Tibial artery (tissue), 4 donors: ENCODE measurements around the gene FARP2.

ENCODE experiments used
- DNase-seq, 2 donors: peaks; one replicate each; pipeline ENCODE4 v3.0.0-alpha.2; 2019
- H3K27ac ChIP-seq, 2 donors: fragments of 200-600 bp; sonication (generic) in 1 of 2; 1 replicate in 1 of 2; 2 replicates in 1 of 2; pipeline ENCODE4 v1.5.1; 2018 to 2019; ENCODE audit warnings: mild to moderate bottlenecking in 1 of 2
- H3K27me3 ChIP-seq, 2 donors: fragments of 200-600 bp; sonication (generic) in 1 of 2; one replicate each; pipeline versions ENCODE4 v1.5.1 to v1.6.0; 2016 to 2019
- H3K36me3 ChIP-seq, 3 donors: fragments of 200-600 bp; sonication (generic) in 2 of 3; one replicate each; pipeline ENCODE4 v1.5.1; 2016 to 2019; ENCODE audit warnings: mild to moderate bottlenecking in 2 of 3
- H3K4me1 ChIP-seq, 4 donors: fragments of 200-600 bp; sonication (generic) in 2 of 4; 1 replicate in 3 of 4; 2 replicates in 1 of 4; pipeline ENCODE4 v1.5.1; 2016 to 2019
- H3K4me3 ChIP-seq, 2 donors: fragments of 200-600 bp; sonication (generic) in 1 of 2; 1 replicate in 1 of 2; 2 replicates in 1 of 2; pipeline ENCODE4 v1.5.1; 2018 to 2019; ENCODE audit warnings: mild to moderate bottlenecking in 2 of 2
- H3K9me3 ChIP-seq, 3 donors: fragments of 200-600 bp; sonication (generic) in 1 of 3; one replicate each; pipeline ENCODE4 v1.5.1; 2016 to 2019
- intact Hi-C: fragments of 100-400 bp; cut with DNase I; formaldehyde crosslinking; loops from one replicate; pipeline ENCODE4 v1.15.0; 2023; ENCODE audit warnings: low total_unique reads
- TF ChIP-seq, protein P1 (sequence below), 2 experiments: fragments of 200-600 bp in 1 of 2; fragments of 450-650 bp in 1 of 2; IDR thresholded peaks; one replicate each; pipeline ENCODE4 v1.5.1; 2017 to 2019; ENCODE audit warnings: antibody characterized with exemption in 2 of 2, mild to moderate bottlenecking in 1 of 2, moderate library complexity in 1 of 2

The FARP2 gene

GRCh38 chr2:241465543-241465942 lies 109.5 kb downstream of the FARP2 start:
- peaks cover 9 to 71% (median 53%) of the 10 kb centered on the region in 3 donors for H3K36me3 ChIP-seq
- TF ChIP-seq, protein P1, sequence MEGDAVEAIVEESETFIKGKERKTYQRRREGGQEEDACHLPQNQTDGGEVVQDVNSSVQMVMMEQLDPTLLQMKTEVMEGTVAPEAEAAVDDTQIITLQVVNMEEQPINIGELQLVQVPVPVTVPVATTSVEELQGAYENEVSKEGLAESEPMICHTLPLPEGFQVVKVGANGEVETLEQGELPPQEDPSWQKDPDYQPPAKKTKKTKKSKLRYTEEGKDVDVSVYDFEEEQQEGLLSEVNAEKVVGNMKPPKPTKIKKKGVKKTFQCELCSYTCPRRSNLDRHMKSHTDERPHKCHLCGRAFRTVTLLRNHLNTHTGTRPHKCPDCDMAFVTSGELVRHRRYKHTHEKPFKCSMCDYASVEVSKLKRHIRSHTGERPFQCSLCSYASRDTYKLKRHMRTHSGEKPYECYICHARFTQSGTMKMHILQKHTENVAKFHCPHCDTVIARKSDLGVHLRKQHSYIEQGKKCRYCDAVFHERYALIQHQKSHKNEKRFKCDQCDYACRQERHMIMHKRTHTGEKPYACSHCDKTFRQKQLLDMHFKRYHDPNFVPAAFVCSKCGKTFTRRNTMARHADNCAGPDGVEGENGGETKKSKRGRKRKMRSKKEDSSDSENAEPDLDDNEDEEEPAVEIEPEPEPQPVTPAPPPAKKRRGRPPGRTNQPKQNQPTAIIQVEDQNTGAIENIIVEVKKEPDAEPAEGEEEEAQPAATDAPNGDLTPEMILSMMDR (IDR thresholded peaks at IDR 0.05), result no peak
- no peak for DNase-seq
- no peak overlapping the region for H3K27ac ChIP-seq
- no peaks in the 10 kb centered on the region for H3K9me3 ChIP-seq
- H3K4me3 ChIP-seq, result no peak overlapping the region
- H3K4me1 ChIP-seq, result no peaks in the 10 kb centered on the region
- H3K27me3 ChIP-seq, result no peaks in the 10 kb centered on the region
- intact Hi-C loops, result no loop called here

- no peak for DNase-seq
- Histone ChIP-seq H3K27ac (no peak overlapping the region), H3K4me1 (no peaks in the 10 kb centered on the region), H3K4me3 (no peak overlapping the region), H3K27me3 (no peaks in the 10 kb centered on the region), H3K36me3 (peaks cover 9 to 71% (median 54%) of the 10 kb centered on the region in 3 donors), H3K9me3 (no peaks in the 10 kb centered on the region)
- TF ChIP-seq, protein P1 (IDR thresholded peaks at IDR 0.05), result no peak
- intact Hi-C loops, result no loop called here
Observed at GRCh38 chr2:241466230-241466629, 110.1 kb downstream of the FARP2 start.

GRCh38 chr2:241467777-241468475 lies 111.8 kb downstream of the FARP2 start:
- H3K4me3 ChIP-seq, result no peak overlapping the region
- H3K27me3 ChIP-seq, result no peaks in the 10 kb centered on the region
- intact Hi-C loops, result no loop called here
- TF ChIP-seq, protein P1 (IDR thresholded peaks at IDR 0.05), result no peak
- H3K36me3 ChIP-seq, result peaks cover 9 to 59% (median 50%) of the 10 kb centered on the region in 3 donors
- DNase-seq, result no peak
- H3K9me3 ChIP-seq, result no peaks in the 10 kb centered on the region
- no peaks in the 10 kb centered on the region for H3K4me1 ChIP-seq
- no peak overlapping the region for H3K27ac ChIP-seq

DNA sequence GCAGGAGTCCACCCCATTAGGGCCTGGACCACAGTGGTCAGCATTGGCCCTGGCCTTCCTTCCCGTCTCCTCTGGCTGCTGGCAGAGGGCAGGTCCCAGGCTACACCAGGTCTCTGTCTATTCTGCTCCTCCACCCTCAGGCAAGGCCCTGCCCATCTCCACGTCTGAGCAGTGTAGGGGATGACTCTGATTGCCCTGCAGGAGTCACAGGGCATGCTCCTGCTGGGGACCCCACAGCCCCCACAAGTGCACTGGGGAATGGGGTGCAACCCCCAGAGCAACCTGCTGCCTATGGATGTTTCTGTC lies 112.3 kb downstream of the FARP2 start:
- TF ChIP-seq, protein P1 (IDR thresholded peaks at IDR 0.05), result no peak
- intact Hi-C loops, result no loop called here
- no peaks in the 10 kb centered on the region for H3K9me3 ChIP-seq
- peaks cover 5 to 54% (median 46%) of the 10 kb centered on the region in 3 donors for H3K36me3 ChIP-seq
- no peak for DNase-seq
- H3K4me3 ChIP-seq, result no peak overlapping the region
- H3K27me3 ChIP-seq, result no peaks in the 10 kb centered on the region
- no peaks in the 10 kb centered on the region for H3K4me1 ChIP-seq
- no peak overlapping the region for H3K27ac ChIP-seq

GRCh38 chr2:241469746-241470145 lies 113.7 kb downstream of the FARP2 start:
- H3K36me3 ChIP-seq, result peaks cover 0 to 41% (median 35%) of the 10 kb centered on the region in 3 donors
- no peak overlapping the region for H3K4me3 ChIP-seq
- no peak for DNase-seq
- H3K4me1 ChIP-seq, result no peaks in the 10 kb centered on the region
- H3K27me3 ChIP-seq, result no peaks in the 10 kb centered on the region
- TF ChIP-seq, protein P1 (IDR thresholded peaks at IDR 0.05), result no peak
- intact Hi-C loops, result no loop called here
- H3K27ac ChIP-seq, result no peak overlapping the region
- H3K9me3 ChIP-seq, result no peaks in the 10 kb centered on the region

GRCh38 chr2:241473399-241473798 lies 117.3 kb downstream of the FARP2 start:
- no peaks in the 10 kb centered on the region for H3K27me3 ChIP-seq
- no peak overlapping the region for H3K4me3 ChIP-seq
- no peaks in the 10 kb centered on the region for H3K9me3 ChIP-seq
- H3K36me3 ChIP-seq, result peaks cover 8 to 52% (median 30%) of the 10 kb centered on the region in 3 donors
- no peak overlapping the region for H3K27ac ChIP-seq
- H3K4me1 ChIP-seq, result no peaks in the 10 kb centered on the region
- DNase-seq, result no peak
- intact Hi-C loops, result no loop called here
- TF ChIP-seq, protein P1 (IDR thresholded peaks at IDR 0.05), result no peak
